Parathyroid adenoma (tissue), 2 donors: ENCODE measurements around the gene OR4L1.

Experiments
- H2AFZ ChIP-seq: fragments of 300-600 bp; sonication (generic); one replicate; pipeline ENCODE4 v1.7.0; 2017; ENCODE audit warnings: antibody characterized with exemption, mild to moderate bottlenecking
- H3K27ac ChIP-seq: fragments of 300-600 bp; sonication (generic); one replicate; pipeline ENCODE4 v1.7.0; 2017
- H3K27me3 ChIP-seq: fragments of 300-600 bp; sonication (generic); one replicate; pipeline ENCODE4 v1.7.0; 2017; ENCODE audit warnings: low read length; ENCODE audit not compliant: control insufficient read depth, insufficient read depth
- H3K36me3 ChIP-seq: fragments of 300-600 bp; sonication (generic); one replicate; pipeline ENCODE4 v1.7.0; 2017; ENCODE audit warnings: low read length; ENCODE audit not compliant: control insufficient read depth, insufficient read depth
- H3K4me1 ChIP-seq: fragments of 300-600 bp; sonication (generic); one replicate; pipeline ENCODE4 v1.7.0; 2017; ENCODE audit warnings: control low read depth
- H3K4me2 ChIP-seq: fragments of 300-600 bp; sonication (generic); one replicate; pipeline ENCODE4 v1.7.0; 2017; ENCODE audit warnings: low read length
- H3K4me3 ChIP-seq: fragments of 300-600 bp; sonication (generic); one replicate; pipeline ENCODE4 v1.7.0; 2017; ENCODE audit warnings: low read depth, low read length
- H3K79me2 ChIP-seq: fragments of 300-600 bp; sonication (generic); one replicate; pipeline ENCODE4 v1.7.0; 2017; ENCODE audit warnings: control low read depth
- H3K9ac ChIP-seq: fragments of 300-600 bp; sonication (generic); one replicate; pipeline ENCODE4 v1.7.0; 2017; ENCODE audit warnings: mild to moderate bottlenecking
- H3K9me3 ChIP-seq: fragments of 300-600 bp; sonication (generic); one replicate; pipeline ENCODE4 v1.7.0; 2017; ENCODE audit warnings: low read length; ENCODE audit not compliant: control insufficient read depth
- TF ChIP-seq, protein P1 (sequence below): fragments of 300-600 bp; sonication (generic); IDR thresholded peaks from one replicate; pipeline ENCODE4 v1.7.0; 2017; ENCODE audit warnings: antibody characterized with exemption, mild to moderate bottlenecking
- donor health status: primary hyperparathyroidism.

OR4L1 gene, protein sequence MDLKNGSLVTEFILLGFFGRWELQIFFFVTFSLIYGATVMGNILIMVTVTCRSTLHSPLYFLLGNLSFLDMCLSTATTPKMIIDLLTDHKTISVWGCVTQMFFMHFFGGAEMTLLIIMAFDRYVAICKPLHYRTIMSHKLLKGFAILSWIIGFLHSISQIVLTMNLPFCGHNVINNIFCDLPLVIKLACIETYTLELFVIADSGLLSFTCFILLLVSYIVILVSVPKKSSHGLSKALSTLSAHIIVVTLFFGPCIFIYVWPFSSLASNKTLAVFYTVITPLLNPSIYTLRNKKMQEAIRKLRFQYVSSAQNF

DNA sequence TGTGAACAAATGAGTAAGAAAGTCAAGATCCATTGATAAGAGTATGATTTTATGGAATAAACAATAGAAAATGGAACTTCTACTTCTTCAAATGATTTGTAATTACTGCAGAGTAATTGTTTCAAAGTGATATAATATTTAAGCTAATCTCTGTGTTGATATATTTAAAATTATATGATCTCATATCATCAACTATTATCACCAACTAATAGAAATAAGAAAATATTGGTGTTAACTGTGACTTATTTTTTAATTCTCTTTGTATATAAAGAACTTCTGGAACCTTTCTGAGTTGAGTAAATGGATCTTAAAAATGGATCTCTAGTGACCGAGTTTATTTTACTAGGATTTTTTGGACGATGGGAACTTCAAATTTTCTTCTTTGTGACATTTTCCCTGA, at the start of gene OR4L1:
TSS of gene OR4L1 (plus strand) at position 301 of the 400 bp plus-strand sequence. CDS start at position 301, 0 bp downstream.
- Histone ChIP-seq H3K4me1 (no peaks in the 10 kb centered on the region), H3K4me3 (no peak within 1 kb of the TSS), H3K4me2 (no peak within 1 kb of the TSS), H3K79me2 (no peaks in the 10 kb centered on the region), H3K9ac (no peak within 1 kb of the TSS), H3K9me3 (no peaks in the 10 kb centered on the region), H3K27ac (no peak within 1 kb of the TSS), H2AFZ (no peak within 1 kb of the TSS), H3K27me3 (no peaks in the 10 kb centered on the region), H3K36me3 (no peaks in the 10 kb centered on the region)
- TF ChIP-seq, protein P1, sequence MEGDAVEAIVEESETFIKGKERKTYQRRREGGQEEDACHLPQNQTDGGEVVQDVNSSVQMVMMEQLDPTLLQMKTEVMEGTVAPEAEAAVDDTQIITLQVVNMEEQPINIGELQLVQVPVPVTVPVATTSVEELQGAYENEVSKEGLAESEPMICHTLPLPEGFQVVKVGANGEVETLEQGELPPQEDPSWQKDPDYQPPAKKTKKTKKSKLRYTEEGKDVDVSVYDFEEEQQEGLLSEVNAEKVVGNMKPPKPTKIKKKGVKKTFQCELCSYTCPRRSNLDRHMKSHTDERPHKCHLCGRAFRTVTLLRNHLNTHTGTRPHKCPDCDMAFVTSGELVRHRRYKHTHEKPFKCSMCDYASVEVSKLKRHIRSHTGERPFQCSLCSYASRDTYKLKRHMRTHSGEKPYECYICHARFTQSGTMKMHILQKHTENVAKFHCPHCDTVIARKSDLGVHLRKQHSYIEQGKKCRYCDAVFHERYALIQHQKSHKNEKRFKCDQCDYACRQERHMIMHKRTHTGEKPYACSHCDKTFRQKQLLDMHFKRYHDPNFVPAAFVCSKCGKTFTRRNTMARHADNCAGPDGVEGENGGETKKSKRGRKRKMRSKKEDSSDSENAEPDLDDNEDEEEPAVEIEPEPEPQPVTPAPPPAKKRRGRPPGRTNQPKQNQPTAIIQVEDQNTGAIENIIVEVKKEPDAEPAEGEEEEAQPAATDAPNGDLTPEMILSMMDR, result no peak

DNA sequence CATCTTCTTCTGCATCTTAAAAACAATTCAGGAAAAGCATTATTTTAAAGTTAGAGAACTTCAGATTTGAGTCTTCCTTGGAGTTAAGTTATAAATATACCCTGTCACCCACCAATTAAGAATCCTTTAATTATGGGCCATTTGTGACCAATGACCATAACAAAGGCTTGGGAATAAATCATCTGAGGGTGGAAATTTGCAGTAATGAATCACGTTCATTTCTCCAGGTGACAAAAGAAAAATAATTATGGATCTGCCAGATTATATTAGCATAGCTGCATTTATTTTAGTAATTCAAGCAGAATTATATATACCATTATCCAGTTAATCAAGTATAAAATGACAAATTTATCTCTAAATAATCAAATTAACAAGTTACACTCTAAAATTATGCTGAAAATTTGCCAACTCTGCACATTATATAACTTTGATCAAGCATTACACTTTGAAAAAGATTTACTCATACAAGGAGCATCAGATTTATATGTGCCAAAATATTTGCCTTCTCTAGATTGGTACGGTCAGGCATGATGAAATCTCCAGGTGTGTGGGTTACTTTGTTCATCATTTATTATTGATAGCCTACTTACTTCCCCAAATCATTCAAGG, 40.5 kb upstream of the OR4L1 start, which contains the start of gene OR4K14:
TSS of gene OR4K14 (minus strand) at position 51 of the 609 bp plus-strand sequence. CDS start 4,114 bp downstream, outside the sequence.
- Histone ChIP-seq H2AFZ (no peak within 1 kb of the TSS), H3K36me3 (no peaks in the 10 kb centered on the region), H3K4me2 (no peak within 1 kb of the TSS), H3K4me3 (no peak within 1 kb of the TSS), H3K27ac (no peak within 1 kb of the TSS), H3K9me3 (no peaks in the 10 kb centered on the region), H3K9ac (no peak within 1 kb of the TSS), H3K27me3 (no peaks in the 10 kb centered on the region), H3K79me2 (no peaks in the 10 kb centered on the region), H3K4me1 (no peaks in the 10 kb centered on the region)
- TF ChIP-seq, protein P1, result no peak

DNA sequence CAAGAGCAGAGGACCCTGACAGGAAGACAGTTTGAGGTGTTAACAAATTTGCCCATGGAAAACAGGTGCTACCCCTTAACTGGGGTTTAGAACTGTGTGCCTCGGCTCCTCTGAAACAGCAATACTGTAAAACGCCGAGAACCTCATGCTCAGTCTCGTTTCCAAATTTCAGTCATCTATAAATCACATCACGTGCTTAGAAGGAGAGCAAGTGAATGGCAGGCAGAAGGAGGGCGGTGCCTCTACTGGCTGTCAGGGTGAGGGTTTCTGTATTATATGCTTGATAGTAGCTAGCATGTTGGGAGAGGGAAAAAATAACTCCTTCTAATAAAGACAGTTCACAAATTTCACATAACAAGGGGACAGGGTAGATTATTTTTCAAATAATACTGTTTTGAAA, 28.8 kb upstream of the OR4L1 start:
- H3K27me3 ChIP-seq, result no peaks in the 10 kb centered on the region
- H3K4me3 ChIP-seq, result no peak overlapping the region
- no peaks in the 10 kb centered on the region for H3K79me2 ChIP-seq
- H3K36me3 ChIP-seq, result no peaks in the 10 kb centered on the region
- H3K27ac ChIP-seq, result no peak overlapping the region
- H3K9ac ChIP-seq, result no peak overlapping the region
- no peaks in the 10 kb centered on the region for H3K4me1 ChIP-seq
- no peaks in the 10 kb centered on the region for H3K9me3 ChIP-seq
- no peak overlapping the region for H2AFZ ChIP-seq
- TF ChIP-seq, protein P1, result no peak
- H3K4me2 ChIP-seq, result no peak overlapping the region

DNA sequence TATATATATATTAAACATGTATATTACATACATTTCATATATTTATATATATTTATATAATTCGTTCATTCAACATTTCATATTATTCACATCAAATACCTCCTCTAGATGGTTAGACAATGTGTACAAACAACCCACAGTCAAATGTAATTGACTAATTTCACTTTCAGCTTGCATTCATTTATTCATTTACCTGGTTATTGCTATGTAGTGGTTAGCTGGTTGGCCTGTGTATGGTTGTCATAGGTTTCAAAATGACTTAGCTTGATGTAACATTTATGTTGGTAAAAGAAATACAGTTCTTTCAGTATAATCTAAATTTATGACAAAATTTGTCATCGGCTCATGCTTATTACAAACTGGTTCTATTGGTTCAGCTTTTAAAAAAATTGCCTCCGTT, 24.4 kb upstream of the OR4L1 start:
- TF ChIP-seq, protein P1, result no peak
- H3K27ac ChIP-seq, result no peak overlapping the region
- no peak overlapping the region for H3K9ac ChIP-seq

More for the DNA sequence above, 24.4 kb upstream of the OR4L1 start:
- no peaks in the 10 kb centered on the region for H3K4me1 ChIP-seq
- H3K9me3 ChIP-seq, result no peaks in the 10 kb centered on the region
- no peak overlapping the region for H3K4me3 ChIP-seq
- no peak overlapping the region for H3K4me2 ChIP-seq
- H3K27me3 ChIP-seq, result no peaks in the 10 kb centered on the region
- no peak overlapping the region for H2AFZ ChIP-seq
- no peaks in the 10 kb centered on the region for H3K36me3 ChIP-seq
- H3K79me2 ChIP-seq, result no peaks in the 10 kb centered on the region
